SK-N-SH treated with all-trans-retinoic acid at 6 μM for 48 hours (cell line): ENCODE results near the gene MGAT3.

Source experiments
- CSDC2 ChIP-seq: fragments of 250-450 bp; sonication (Bioruptor Pico); IDR thresholded peaks from 2 replicates; pipeline ENCODE4 v1.5.0; 2020; ENCODE audit warnings: mild to moderate bottlenecking, moderate library complexity
- ZFP3 ChIP-seq: fragments of 250-450 bp; sonication (Bioruptor Pico); IDR thresholded peaks from 2 replicates; pipeline ENCODE4 v1.5.0; 2020; ENCODE audit warnings: mild to moderate bottlenecking, moderate library complexity
- TF ChIP-seq, protein P1 (sequence below): fragments of 250-450 bp; sonication (Bioruptor Pico); IDR thresholded peaks from 2 replicates; pipeline ENCODE4 v1.5.1; 2021; ENCODE audit warnings: mild to moderate bottlenecking, moderate library complexity

DNA sequence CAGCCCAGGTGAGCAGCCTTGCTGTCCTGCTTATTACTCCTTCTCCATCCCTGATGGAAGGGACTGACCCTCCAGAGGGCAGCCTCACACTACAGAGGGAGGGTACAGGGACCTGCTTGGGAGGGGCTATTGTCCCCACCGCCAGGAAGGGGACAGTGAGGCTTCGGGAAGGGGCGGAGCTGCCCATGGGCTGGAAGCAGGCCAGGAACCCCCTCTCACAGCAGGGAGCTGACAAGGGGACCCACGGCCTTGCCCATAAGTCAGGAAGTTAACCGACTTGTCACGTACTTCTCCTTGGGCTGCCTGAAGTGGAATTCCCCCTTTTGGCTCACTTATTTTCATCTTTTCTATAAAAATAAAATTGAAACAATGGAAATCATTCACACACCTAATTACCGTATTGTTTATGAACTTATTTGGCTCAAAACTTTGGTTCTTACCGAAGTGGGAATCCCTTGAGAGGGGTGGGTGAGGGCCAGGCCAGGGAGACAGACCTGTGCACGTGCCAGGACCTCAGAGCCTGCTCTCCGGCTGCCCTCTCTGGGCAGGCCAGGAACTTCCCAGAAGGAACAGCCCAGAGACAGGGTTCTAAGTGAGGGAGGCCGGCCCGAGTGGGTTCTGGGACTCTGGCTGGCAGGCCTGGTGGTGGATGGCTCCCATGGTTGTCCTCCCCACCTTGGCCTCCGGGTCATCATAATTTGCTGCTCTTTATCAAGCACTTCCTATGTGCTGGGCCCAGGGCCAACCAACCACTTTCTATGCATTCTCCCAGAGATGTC lies 5.8 kb downstream of the MGAT3 start:
- TF ChIP-seq, protein P1, sequence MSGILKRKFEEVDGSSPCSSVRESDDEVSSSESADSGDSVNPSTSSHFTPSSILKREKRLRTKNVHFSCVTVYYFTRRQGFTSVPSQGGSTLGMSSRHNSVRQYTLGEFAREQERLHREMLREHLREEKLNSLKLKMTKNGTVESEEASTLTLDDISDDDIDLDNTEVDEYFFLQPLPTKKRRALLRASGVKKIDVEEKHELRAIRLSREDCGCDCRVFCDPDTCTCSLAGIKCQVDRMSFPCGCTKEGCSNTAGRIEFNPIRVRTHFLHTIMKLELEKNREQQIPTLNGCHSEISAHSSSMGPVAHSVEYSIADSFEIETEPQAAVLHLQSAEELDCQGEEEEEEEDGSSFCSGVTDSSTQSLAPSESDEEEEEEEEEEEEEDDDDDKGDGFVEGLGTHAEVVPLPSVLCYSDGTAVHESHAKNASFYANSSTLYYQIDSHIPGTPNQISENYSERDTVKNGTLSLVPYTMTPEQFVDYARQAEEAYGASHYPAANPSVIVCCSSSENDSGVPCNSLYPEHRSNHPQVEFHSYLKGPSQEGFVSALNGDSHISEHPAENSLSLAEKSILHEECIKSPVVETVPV (CRISPR knock-in tag) = no peak
- TF ChIP-seq ZFP3 (CRISPR knock-in tag) (no peak), CSDC2 (CRISPR knock-in tag) (no peak)
